ENCODE measurements around the gene CEP55.
"Not testable (repeated sequence)": the region's sequence is repeated elsewhere in the genome, so short reads cannot be mapped to it uniquely, and the experiment has no call there.

Gene CEP55

DNA sequence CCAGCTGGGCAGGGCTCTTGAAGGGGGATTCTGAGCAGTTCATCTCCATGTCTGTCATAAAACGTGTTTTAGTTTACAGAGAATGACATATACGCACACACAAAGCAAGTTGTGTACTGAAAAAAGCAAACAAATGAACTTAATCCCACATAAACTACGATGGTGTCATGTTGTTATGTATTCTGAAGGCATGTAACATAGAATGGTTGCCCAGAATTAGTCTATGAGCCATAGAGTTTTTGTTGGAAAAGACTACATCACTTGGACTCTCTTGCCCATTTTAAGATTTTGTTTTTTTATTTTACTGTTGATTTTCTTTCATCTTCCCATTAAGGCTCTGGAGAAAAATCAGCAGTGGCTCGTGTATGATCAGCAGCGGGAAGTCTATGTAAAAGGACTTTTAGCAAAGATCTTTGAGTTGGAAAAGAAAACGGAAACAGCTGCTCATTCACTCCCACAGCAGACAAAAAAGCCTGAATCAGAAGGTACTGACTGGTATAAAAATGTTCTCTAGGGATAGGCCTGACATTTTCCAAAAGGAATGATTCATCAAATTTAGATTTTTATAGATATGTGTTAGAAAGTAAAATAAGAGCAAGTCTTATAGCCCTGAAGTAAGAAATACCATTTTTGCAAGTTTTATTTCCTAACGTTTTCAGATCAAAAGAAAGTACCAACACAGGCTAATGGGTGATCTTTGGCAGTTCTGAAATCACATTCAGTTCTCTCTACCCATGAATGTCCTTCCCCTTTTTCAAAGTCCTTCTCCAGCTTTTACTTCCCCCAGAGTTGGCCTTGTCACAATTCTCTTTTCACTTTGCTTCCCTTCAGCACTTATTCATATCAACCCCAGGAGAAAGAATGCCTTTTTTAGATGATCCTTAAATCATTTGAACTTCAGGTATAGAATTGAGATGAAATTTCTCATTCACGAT lies 18.9 kb downstream of the CEP55 start:
- DNase-seq, result peak; percentile 61 to 87 (median 84)

- peak; percentile 40 to 76 (median 71) for DNase-seq
Measured at GRCh38 chr10:93516006-93516380, 19.6 kb downstream of the CEP55 start.

GRCh38 chr10:93518531-93518930 lies 22.1 kb downstream of the CEP55 start:
- DNase-seq, result no peak

DNA sequence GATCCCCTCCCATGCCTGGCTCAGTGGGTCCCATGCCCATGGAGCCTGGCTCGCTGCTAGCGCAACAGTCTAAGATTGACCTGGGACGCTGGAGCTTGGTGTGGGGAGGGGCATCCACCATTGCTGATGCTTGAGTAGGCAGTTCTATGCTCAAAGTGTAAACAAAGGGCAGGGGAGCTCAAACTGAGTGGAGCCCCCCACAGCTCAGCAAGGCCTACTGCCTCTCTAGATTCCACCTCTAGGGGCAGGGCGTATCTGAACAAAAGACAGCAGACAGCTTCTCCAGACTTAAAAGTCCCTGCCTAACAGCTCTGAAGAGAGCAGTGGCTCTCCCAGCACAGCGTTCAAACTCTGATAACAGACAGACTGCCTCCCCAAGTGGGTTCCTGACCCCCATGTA lies 38.9 kb downstream of the CEP55 start:
- no peak for DNase-seq

GRCh38 chr10:93540871-93541270 lies 44.5 kb downstream of the CEP55 start:
- not testable (repeated sequence) for DNase-seq

- peak; percentile 63 to 74 (median 72) for DNase-seq
Measured at GRCh38 chr10:93541402-93542357, 45.3 kb downstream of the CEP55 start.

DNA sequence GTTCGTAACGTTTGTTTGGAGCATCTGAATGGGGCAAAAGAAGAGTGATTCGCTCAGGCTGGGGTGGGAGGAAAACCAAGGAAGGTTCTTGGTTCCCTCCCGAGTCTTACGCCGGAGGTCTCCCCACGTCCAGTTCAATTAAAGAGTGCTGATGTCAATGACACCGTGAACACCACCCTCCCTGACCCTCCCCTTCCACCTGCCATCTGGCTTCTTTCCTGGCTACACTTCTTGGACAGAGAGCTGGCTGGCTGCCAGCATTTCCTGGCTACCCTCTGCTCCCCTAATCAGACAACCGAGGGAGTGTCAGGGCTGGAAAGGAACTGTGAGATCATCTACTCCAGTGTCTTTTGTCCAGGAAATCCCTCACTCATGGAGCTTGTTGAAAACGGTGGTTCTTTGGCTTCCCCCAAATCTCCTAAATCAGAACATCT lies 46.0 kb downstream of the CEP55 start:
- DNase-seq, result no peak

DNA sequence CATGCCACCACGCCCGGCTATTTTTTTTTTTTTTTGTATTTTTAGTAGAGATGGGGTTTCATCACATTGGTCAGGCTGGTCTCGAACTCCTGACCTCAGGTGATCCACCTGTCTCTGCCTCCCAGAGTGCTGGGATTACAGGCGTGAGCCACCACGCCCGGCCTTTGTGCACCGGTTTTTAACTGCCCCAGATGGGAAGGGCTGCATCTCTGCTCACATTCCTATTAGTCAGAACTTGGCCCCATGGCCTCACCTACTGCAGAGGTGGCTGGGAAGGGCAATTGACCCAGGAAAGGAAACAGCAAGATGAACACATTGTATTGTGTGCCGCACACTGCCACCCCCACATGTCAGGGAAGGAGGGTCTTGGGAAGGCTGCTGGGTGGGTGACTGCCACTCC lies 50.6 kb downstream of the CEP55 start:
- peak in 1 of 3 donors; percentile 10 for DNase-seq

DNA sequence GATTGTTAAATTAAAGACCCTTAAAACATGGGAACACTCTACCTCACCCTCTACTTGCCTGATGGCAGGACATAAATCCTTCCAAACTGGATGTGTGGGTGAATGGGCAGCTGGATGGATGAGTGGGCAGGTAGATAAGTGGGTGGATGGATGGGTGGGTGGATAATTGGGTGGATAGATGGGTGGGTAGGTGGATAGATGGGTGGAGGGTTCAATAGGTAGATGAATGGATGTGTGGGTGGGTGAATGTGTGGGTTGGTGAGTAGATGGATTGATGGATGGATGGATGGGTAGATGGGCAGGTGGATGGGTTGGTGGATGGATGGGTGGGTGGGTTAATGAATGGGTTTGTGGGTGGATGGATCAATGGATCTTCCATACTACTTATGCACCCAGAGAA lies 51.1 kb downstream of the CEP55 start:
- peak in 1 of 3 donors; percentile 8 for DNase-seq

DNA sequence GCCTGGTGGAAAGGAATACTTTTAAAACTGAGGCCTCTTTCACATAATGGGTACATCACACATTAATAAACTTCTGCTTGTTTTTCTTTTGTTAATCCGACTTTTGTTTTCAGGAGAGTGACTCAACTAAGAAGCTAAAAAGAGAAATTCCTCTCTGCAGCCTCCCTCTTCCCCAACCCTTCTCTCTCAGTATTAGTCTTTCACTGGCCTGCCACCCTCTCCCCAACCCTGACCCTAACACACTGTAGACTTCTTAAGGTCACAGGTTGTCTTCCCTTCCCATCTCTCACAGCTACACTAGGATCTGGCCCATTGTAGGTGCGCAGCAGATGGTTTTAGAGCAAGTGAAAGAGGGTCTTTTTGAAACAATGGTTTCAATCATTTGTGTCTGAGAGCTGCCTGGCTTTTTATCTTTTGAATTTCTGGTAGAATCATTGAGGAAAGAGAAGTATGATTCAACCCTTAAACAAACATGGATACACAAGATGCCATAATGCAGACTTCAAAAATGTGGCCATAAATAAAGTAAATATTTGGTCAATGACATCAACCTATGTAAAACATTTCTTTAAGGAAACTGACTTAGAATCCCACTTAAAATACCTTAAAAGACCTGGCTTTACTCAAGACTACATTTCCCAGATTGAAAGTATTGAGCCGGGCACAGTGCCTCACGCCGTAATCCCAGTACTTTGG lies 52.1 kb downstream of the CEP55 start:
- DNase-seq, result no peak

DNA sequence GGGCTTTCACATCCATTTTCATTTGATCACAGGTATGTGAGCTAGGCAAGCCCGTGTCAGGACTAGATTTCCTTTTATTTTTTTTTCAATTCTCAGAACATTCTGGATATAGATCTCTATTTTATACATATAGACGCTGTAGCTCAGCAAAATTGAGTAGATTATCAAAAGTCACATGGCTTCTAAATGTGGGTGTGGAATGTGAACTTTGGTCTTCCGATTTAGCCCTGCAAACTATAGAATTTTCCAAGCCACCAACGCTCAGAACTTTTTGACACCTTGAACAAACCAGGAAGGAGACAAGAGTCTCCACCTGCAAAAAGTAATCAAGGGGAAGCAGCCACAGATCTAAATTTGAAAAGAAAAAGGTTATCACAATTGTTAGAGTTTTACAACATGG lies 54.2 kb downstream of the CEP55 start:
- peak in 1 of 3 donors; percentile 1 for DNase-seq

GRCh38 chr10:93552780-93553179 lies 56.4 kb downstream of the CEP55 start:
- peak in 1 of 3 donors; percentile 1 for DNase-seq

DNA sequence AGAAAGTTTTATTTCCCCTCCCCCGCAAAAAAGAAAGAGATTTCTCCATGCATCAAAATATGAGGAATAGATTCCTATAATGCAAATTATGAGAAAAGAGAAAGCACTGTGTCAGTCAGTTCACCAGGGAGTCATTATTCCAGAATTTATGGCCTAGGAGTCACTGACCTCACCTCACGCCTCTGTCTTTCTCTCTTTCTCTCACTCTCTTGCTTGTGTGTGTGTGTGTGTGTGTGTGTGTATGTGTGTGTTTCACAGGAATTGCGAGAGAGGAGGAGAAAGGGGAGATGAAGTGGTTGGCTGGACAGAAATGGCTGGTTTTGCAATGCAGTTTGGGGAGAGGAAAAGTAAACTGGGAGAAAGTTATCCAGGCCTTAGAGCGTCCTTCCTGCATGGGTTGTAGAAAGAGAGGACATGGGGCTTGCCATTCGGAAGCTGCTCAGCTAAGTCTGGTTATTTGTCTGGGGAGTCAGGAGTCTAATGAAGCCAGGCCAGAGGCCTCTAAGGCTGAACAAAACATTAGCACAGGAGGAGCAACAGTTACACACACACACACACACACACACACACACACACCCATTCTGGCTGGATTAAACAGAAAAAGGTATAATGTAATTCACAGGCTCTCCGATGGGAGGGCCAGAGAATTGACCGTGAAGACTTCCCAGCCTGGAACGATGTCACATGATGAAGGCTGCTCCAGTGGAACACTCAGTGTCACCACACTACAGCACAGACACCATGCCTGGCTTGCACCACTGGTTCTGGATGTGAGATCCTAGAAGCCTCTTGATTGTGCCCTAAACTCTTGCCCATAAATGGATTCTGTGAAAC lies 57.3 kb downstream of the CEP55 start:
- peak in 1 of 3 donors; percentile 16 for DNase-seq

- DNase-seq, result peak in 1 of 3 donors; percentile 16
Measured at GRCh38 chr10:93554316-93554663, 57.9 kb downstream of the CEP55 start.

DNA sequence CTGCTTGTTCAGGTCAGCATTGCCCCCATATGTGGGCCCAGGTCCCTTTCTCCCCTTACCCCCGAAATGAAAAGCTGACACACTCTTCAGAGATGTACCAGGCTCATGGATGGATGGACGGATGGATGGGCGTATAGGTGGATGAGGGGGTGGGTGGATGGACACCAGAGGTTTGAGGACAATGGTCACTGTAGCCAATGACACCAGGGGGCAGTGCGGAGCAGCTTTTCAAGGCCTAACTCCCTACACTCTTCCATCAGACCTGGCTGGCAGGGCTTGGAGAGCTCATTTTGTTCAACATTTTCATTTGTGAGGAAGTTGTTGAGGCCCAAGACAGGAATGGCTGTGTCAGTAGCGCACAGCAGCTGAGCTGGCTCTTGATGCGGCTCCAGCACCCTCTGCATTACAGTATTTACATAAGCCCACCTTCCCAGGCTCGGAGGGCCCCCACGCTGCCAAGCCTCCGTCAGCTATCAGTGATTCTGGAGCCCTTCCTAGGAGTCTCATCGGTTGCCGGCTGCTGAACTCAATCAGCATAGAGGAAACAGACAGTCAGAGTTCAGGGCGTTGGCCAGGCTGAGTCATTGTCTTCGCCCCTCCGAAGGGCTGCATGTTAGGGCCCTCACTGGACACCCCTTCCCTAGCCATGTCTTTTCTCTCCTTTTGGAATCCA lies 58.5 kb downstream of the CEP55 start:
- peak; percentile 88 to 94 (median 92) for DNase-seq

DNA sequence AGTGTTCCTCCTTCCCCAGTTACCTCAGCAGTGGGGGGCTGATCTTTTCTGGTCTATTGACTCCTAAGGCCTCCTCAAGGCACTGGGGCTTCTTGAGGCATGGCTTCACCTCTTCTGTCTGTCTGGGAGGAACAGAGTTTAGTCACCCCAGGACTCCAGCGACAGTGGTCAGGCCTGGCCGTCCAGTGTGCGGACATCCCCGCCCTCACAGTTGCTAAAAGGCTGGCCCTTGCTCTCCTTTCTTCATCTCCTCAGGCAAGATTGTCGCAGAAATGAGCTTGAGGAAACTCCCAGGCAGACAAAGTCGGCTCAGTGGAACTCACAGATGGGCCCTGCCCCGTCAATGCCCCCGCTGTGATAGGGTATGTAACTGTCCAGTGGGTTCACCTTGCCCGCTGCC lies 63.1 kb downstream of the CEP55 start:
- no peak for DNase-seq

- no peak for DNase-seq
Measured at GRCh38 chr10:93560541-93560940, 64.1 kb downstream of the CEP55 start.

- peak; percentile 64 to 68 (median 66) for DNase-seq
Measured at GRCh38 chr10:93565446-93565845, 69.0 kb downstream of the CEP55 start.

DNA sequence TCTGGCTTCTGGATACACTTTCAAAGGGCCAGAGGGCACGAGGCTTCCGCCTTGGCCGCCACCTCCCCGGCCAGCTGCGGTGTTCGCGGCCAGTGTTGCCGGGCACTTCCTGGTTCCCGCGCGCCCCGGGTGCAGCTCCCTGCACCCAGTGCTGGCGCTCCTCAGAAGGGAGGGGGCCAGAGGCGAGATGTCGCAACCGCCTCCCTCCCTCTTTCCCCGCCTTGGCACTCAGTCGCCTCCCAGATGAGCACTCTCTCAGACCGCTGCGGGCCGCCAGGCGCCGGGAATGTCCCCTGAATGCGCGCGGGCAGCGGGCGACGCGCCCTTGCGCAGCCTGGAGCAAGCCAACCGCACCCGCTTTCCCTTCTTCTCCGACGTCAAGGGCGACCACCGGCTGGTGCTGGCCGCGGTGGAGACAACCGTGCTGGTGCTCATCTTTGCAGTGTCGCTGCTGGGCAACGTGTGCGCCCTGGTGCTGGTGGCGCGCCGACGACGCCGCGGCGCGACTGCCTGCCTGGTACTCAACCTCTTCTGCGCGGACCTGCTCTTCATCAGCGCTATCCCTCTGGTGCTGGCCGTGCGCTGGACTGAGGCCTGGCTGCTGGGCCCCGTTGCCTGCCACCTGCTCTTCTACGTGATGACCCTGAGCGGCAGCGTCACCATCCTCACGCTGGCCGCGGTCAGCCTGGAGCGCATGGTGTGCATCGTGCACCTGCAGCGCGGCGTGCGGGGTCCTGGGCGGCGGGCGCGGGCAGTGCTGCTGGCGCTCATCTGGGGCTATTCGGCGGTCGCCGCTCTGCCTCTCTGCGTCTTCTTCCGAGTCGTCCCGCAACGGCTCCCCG lies 70.2 kb downstream of the CEP55 start, which contains the start of gene FFAR4:
Gene FFAR4, plus strand, starts transcription at position 231 of the 842 bp plus-strand sequence. Its CDS starts 56 bp downstream, at position 287.
- DNase-seq, result peak; percentile 64 to 77 (median 66)
